ENCODE results near the gene EYS.

Gene EYS

GRCh38 chr6:65071480-65071879 lies 635.5 kb downstream of the EYS start:
- DNase-seq (ENCODE audit: low read depth): no peak
- no peak overlapping the region for H3K4me3 ChIP-seq (ENCODE audit: low read length)
- no peak for TF ChIP-seq CTCF (IDR thresholded peaks at IDR 0.05; ENCODE audit: insufficient read depth, low read depth, low read length, missing control alignments)

GRCh38 chr6:65064844-65065243 lies 642.2 kb downstream of the EYS start:
- no peak for TF ChIP-seq CTCF (IDR thresholded peaks at IDR 0.05; ENCODE audit: insufficient read depth, low read depth, low read length, missing control alignments)

GRCh38 chr6:65059568-65059967 lies 647.5 kb downstream of the EYS start:
- no peak overlapping the region for H3K4me3 ChIP-seq (ENCODE audit: low read length)
- DNase-seq (ENCODE audit: low read depth): no peak
- TF ChIP-seq CTCF (IDR thresholded peaks at IDR 0.05; ENCODE audit: insufficient read depth, low read depth, low read length, missing control alignments): no peak

More at GRCh38 chr6:65064844-65065243, 642.2 kb downstream of the EYS start:
- no peak overlapping the region for H3K4me3 ChIP-seq (ENCODE audit: low read length)
- DNase-seq (ENCODE audit: low read depth): peak; percentile 3

- DNase-seq (ENCODE audit: low read depth): no peak
- TF ChIP-seq CTCF (IDR thresholded peaks at IDR 0.05; ENCODE audit: insufficient read depth, low read depth, low read length, missing control alignments): no peak
- H3K4me3 ChIP-seq (ENCODE audit: low read length): no peak overlapping the region
Measured at GRCh38 chr6:65055545-65055944, 651.5 kb downstream of the EYS start.

GRCh38 chr6:65052626-65053025 lies 654.4 kb downstream of the EYS start:
- no peak for TF ChIP-seq CTCF (IDR thresholded peaks at IDR 0.05; ENCODE audit: insufficient read depth, low read depth, low read length, missing control alignments)
- H3K4me3 ChIP-seq (ENCODE audit: low read length): no peak overlapping the region
- no peak for DNase-seq (ENCODE audit: low read depth)

- TF ChIP-seq CTCF (IDR thresholded peaks at IDR 0.05; ENCODE audit: insufficient read depth, low read depth, low read length, missing control alignments): no peak
- no peak for DNase-seq (ENCODE audit: low read depth)
- H3K4me3 ChIP-seq (ENCODE audit: low read length): no peak overlapping the region
Measured at GRCh38 chr6:65045801-65046200, 661.2 kb downstream of the EYS start.

- DNase-seq (ENCODE audit: low read depth): no peak
- no peak overlapping the region for H3K4me3 ChIP-seq (ENCODE audit: low read length)
- TF ChIP-seq CTCF (IDR thresholded peaks at IDR 0.05; ENCODE audit: insufficient read depth, low read depth, low read length, missing control alignments): no peak
Measured at GRCh38 chr6:65014006-65014405, 693.0 kb downstream of the EYS start.
